ENCODE data around the gene SPDYE2.
"Not testable (repeated sequence)": the region's sequence is repeated elsewhere in the genome, so short reads cannot be mapped to it uniquely, and the experiment has no call there.

GRCh38 chr7:102589857-102590256, 38.8 kb downstream of the SPDYE2 start:
- TF ChIP-seq RFX5 (IDR thresholded peaks at IDR 0.05); EP300 (IDR thresholded peaks at IDR 0.05); CTCF (IDR thresholded peaks at IDR 0.05); SMC3 (IDR thresholded peaks at IDR 0.05); POLR2A (IDR thresholded peaks at IDR 0.05; ENCODE audit: low read length); KDM1A (IDR thresholded peaks at IDR 0.05; ENCODE audit: low read depth); EHF (CRISPR knock-in tag; IDR thresholded peaks at IDR 0.05); ZFP36 (IDR thresholded peaks at IDR 0.05; ENCODE audit: borderline replicate concordance, partially characterized antibody); MYC (IDR thresholded peaks at IDR 0.05; ENCODE audit: borderline replicate concordance, low read length); SREBF2 (IDR thresholded peaks at IDR 0.05); CHD2 (IDR thresholded peaks at IDR 0.05; ENCODE audit: low read length, partially characterized antibody); FOSL2 (IDR thresholded peaks at IDR 0.05); FOSL2 (CRISPR knock-in tag; IDR thresholded peaks at IDR 0.05); NR3C1 (IDR thresholded peaks at IDR 0.05): not testable (repeated sequence)

All from A549 (cell line).